Stimulated activated CD8-positive, alpha-beta memory T cell treated with anti-CD3 and anti-CD28 coated beads, Interleukin-7, amount 100 ng/mL, for 1 hour (primary cell): ENCODE results near the gene C7orf25.

Source experiments
- DNase-seq, 2 donors: peaks; one replicate each; pipeline ENCODE4 v3.0.0-alpha.2; 2020; ENCODE audit warnings: low read depth in 2 of 2

C7orf25 gene

GRCh38 chr7:42877862-42878261 is 34.0 kb downstream of the C7orf25 start:
- no peak for DNase-seq

- DNase-seq, result no peak
Observed at GRCh38 chr7:42876182-42877068, 35.4 kb downstream of the C7orf25 start.

- DNase-seq, result no peak
Observed at GRCh38 chr7:42869131-42870020, 42.5 kb downstream of the C7orf25 start.

GRCh38 chr7:42868480-42868879 is 43.4 kb downstream of the C7orf25 start:
- no peak for DNase-seq
